Measurements from ENCODE around the gene EIF4E3.

The EIF4E3 gene

GRCh38 chr3:71723452-71724170 lies 1.6 kb downstream of the EIF4E3 start:
- DNase-seq (ENCODE audit: low read depth) = no peak

GRCh38 chr3:71722693-71723092 lies 2.5 kb downstream of the EIF4E3 start:
- no peak for DNase-seq (ENCODE audit: low read depth)

GRCh38 chr3:71721651-71722157 lies 3.5 kb downstream of the EIF4E3 start:
- DNase-seq (ENCODE audit: low read depth) = no peak

- no peak for DNase-seq (ENCODE audit: low read depth)
Observed at GRCh38 chr3:71721002-71721401, 4.2 kb downstream of the EIF4E3 start.

- no peak for DNase-seq (ENCODE audit: low read depth)
Observed at GRCh38 chr3:71718072-71718471, 7.1 kb downstream of the EIF4E3 start.

- no peak for DNase-seq (ENCODE audit: low read depth)
Observed at GRCh38 chr3:71714595-71714994, 10.6 kb downstream of the EIF4E3 start.

- DNase-seq (ENCODE audit: low read depth) = no peak
Observed at GRCh38 chr3:71713041-71713440, 12.2 kb downstream of the EIF4E3 start.

- DNase-seq (ENCODE audit: low read depth) = peak; percentile 63
Observed at GRCh38 chr3:71710906-71711494, 14.2 kb downstream of the EIF4E3 start.

GRCh38 chr3:71709908-71710511 lies 15.2 kb downstream of the EIF4E3 start:
- no peak for DNase-seq (ENCODE audit: low read depth)

- DNase-seq (ENCODE audit: low read depth) = peak; percentile 52
Observed at GRCh38 chr3:71708476-71709105, 16.6 kb downstream of the EIF4E3 start.

- peak; percentile 88 for DNase-seq (ENCODE audit: low read depth)
Observed at GRCh38 chr3:71707595-71707994, 17.6 kb downstream of the EIF4E3 start.

GRCh38 chr3:71705681-71706080 lies 19.5 kb downstream of the EIF4E3 start:
- no peak for DNase-seq (ENCODE audit: low read depth)

- no peak for DNase-seq (ENCODE audit: low read depth)
Observed at GRCh38 chr3:71704915-71705314, 20.3 kb downstream of the EIF4E3 start.

GRCh38 chr3:71703797-71704196 lies 21.4 kb downstream of the EIF4E3 start:
- DNase-seq (ENCODE audit: low read depth) = no peak

GRCh38 chr3:71702131-71703024 lies 22.8 kb downstream of the EIF4E3 start:
- peak; percentile 72 for DNase-seq (ENCODE audit: low read depth)

GRCh38 chr3:71701251-71701762 lies 23.9 kb downstream of the EIF4E3 start:
- peak; percentile 71 for DNase-seq (ENCODE audit: low read depth)

GRCh38 chr3:71695000-71695482 lies 30.2 kb downstream of the EIF4E3 start:
- no peak for DNase-seq (ENCODE audit: low read depth)

- peak; percentile 92 for DNase-seq (ENCODE audit: low read depth)
Observed at GRCh38 chr3:71694358-71694999, 30.7 kb downstream of the EIF4E3 start.

GRCh38 chr3:71693641-71694040 lies 31.6 kb downstream of the EIF4E3 start:
- no peak for DNase-seq (ENCODE audit: low read depth)

GRCh38 chr3:71692139-71692538 lies 33.1 kb downstream of the EIF4E3 start:
- no peak for DNase-seq (ENCODE audit: low read depth)

- peak; percentile 99 for DNase-seq (ENCODE audit: low read depth)
Observed at GRCh38 chr3:71690341-71690841, 34.8 kb downstream of the EIF4E3 start.
